GM19035 (cell line): ENCODE data around the gene LRRC27.

ENCODE experiments used
- ATAC-seq: cut with Tn5 transposase; IDR thresholded peaks from one replicate; pipeline ENCODE4 v1.9.1; 2021; ENCODE audit not compliant: unreplicated experiment

LRRC27 gene

DNA sequence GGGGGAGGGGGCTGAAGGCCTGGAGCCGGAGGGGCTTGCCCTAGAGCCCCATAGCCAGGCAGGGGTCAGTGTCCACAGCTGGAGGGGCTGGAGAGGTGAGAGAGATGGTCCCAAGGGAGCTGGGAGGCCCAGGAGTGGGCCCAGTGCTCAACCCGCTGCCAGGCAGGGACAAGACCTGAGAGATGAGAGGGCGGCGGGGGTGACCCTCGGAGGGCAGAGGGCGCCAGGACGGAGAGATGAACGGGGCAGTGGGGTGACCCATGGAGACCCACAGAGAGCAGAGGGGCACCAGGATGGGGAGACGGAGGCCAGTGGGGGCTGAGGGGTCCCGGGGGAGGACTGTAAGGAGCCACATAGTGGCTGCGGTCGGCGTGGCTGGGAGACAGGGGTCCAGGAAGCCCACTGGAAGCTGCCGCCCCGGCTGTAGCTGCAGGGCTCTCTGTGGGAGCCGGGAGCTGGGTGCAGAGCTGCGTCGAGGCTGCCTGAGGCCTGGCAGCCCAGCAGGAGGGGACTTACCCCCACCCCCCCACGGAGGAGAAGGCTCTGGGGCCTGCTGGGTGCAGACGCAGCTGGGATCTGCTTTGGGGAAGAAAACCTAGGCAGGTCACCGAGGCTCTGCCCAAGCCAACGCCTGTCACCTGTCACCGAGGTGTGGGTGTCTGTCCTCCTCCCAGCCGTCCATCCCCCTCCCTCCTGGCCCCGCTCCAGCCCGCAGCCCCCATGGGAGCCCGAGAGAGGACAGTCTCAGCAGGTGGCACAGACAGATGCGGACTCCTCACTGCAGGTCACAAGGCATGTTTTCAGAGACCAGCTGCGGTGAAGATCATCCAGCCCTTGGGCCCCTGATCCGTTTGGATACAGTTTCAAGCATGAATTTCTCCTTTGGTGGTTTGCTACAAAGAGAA lies 90.1 kb downstream of the LRRC27 start:
- ATAC-seq = no peak

- ATAC-seq = no peak
Measured at GRCh38 chr10:132422903-132423825, 91.2 kb downstream of the LRRC27 start.

DNA sequence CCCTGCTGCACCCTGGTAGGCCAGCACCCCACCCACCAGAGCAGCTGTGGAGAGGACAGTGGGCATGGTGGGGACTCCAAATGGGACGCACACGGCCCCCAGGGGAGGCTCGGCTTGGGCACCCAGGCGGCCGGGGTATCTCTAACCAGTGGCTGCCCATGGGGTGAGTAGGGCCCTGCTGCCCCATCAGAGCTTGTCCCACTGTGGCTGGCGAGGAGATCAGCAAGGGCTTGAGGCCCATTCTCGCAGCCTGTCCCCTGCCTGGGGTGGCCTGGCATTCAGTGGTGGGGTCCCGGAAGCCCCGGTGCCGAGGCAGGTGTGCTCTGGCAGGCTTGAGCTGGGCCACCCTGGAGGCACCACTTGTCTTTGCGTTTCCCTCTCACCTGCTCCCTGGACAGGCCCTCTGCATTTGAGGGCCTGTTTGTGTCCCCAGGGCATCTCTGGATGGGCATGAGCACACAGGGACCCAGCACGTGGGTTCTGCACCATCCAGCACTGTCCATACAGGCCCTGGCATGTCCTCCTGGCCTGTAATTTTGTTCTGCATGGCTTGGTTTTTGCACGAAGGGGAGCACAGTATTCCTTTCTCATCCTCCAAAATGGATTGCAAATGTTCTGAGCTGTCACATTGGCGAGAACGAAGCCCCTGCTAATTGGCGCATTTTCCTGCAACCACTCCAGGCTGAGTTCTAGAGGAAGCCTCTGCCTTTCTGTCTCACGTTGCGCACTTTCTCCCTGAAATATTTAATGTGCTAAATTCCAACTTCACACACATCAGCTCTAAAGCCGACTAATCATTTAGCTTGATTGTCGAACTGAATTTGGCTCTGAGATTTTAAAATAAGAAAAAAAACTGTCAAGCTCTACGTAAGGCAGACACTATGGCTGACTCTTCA lies 92.2 kb downstream of the LRRC27 start:
- no peak for ATAC-seq

- ATAC-seq = no peak
Measured at GRCh38 chr10:132425029-132425756, 93.2 kb downstream of the LRRC27 start.

DNA sequence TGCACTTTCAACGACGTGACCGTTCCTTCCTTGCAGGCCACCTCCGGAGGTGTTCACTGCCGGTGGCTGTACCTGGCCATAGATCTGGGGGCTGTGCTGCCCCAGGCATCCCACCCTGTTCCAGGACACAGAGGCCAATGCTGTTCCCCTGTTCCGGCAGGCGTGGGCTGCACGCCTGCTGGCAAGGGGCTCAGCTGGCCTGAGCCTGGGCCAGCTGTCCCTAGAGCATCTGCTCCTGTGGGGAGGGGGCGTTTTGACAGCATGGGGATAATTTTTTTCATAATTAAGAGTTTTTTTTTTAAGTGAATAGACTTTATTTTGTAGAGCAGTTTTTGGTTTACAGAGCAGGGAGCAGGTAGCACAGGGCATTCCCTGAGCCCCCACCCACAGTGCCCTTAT lies 93.8 kb downstream of the LRRC27 start:
- no peak for ATAC-seq

GRCh38 chr10:132427006-132427771 lies 95.2 kb downstream of the LRRC27 start:
- no peak for ATAC-seq

DNA sequence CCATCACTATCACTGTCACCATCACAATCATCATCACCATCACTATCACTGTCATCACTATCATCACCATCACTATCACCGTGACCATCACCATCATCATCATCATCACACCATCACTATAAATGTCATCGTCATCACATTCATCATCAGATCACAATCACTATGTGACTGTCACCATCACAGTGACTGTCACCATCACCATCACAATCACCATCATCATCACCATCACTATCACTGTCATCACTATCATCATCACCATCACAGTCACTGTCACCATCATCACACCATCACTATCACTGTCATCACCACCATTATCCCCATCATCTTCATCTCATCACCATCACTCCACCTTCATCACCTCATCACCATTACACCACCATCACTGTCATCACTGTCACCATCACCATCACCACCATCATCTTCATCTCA lies 96.0 kb downstream of the LRRC27 start:
- no peak for ATAC-seq

DNA sequence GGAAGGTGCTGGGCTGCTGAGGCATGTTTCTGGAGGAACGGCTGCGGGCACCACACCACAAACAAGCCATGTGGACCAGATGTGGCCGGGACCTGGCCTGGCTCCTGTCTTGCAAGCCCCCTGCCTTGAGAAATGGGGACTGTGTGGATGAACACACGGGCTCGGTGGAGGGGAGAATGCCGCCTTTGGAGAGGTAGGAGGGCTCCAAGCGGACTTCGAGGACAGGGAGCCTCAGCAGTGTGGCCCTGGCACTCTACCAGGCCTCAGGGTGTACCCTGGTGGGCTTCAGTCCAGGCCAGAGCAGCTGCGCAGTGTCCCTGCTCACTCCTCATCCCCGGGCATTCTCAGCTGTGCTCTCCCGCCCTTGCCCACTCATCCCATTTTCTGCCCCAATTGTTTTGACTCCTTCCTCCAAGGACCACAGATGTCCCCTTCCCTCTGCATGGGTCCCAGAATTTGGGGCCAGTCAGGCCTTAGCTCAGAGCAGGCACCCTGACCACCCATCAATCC lies 96.5 kb downstream of the LRRC27 start:
- no peak for ATAC-seq
